Measurements from ENCODE around the gene ANO6. TPM values are rescaled to one million over a fixed set of nuclear protein-coding genes. Genes with fewer than 3 reads are reported as not detected.
A peak's percentile ranks its signal among the peaks of the same experiment; 100 is the strongest.

The ANO6 gene
- total RNA-seq, 1 experiment from 2014 or later: 59.3 TPM

DNA sequence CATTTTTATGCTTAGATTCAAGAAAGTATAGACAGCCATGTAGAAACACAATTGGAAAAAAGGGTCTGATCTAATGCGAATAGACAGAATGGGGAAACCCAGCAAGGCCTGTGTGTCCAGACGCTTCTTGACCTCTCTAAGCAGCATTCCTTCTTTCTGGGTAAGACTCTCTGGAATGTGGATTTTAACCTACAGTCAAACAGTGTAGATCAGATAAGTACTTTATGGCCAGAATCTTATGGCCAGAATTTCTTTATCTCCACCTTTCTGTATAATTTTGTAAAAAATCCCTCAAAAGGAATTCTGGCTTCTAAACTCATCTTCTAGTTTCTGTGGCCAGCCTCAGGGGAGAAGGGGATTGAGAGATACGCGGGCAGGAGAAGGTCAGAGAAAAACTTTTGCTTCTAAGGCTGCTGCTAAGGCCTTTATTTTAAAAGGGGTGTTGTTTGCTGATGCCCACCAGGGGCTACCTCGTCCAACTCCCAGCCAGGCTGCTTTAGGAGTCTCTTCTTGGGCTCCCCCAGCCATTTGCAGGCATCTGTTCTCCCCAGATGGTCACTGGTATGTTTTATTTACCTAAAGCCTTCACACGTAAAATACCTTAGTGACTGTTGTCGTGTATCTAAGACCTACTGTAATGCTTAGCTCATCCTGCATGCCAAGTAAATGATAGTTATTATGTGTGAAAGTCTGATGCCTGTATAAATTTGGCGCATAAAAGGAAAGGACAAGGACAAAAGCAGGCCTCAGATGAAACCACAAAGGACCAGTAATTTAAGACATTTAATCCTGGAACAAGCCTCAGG is 68.4 kb downstream of the ANO6 start:
- H3K4me3 ChIP-seq (ENCODE audit: low read depth, low read length, poor library complexity, severe bottlenecking): no peak overlapping the region
- no peak overlapping the region for H3K27ac ChIP-seq (ENCODE audit: low read depth, low read length, poor library complexity, severe bottlenecking)
- CTCF ChIA-PET: no interaction called here
- H3K4me1 ChIP-seq (ENCODE audit: insufficient read depth, low read length, poor library complexity, severe bottlenecking): peaks cover 17% of the 10 kb centered on the region
- POLR2A ChIA-PET (ENCODE audit: low non-redundant PET): no interaction called here
- peak; percentile 56 for DNase-seq (ENCODE audit: low spot score)
- intact Hi-C loops (cut with micrococcal nuclease; ENCODE audit: unreplicated experiment): no loop called here
- no peaks in the 10 kb centered on the region for H3K36me3 ChIP-seq (ENCODE audit: insufficient read depth, low read length, poor library complexity, severe bottlenecking)
- no peaks in the 10 kb centered on the region for H3K27me3 ChIP-seq (replicated peaks; ENCODE audit: insufficient read depth, low read depth, low read length, poor library complexity)
- no TSS peak for BruUV-seq (replicated peaks)
- TF ChIP-seq, protein P1, sequence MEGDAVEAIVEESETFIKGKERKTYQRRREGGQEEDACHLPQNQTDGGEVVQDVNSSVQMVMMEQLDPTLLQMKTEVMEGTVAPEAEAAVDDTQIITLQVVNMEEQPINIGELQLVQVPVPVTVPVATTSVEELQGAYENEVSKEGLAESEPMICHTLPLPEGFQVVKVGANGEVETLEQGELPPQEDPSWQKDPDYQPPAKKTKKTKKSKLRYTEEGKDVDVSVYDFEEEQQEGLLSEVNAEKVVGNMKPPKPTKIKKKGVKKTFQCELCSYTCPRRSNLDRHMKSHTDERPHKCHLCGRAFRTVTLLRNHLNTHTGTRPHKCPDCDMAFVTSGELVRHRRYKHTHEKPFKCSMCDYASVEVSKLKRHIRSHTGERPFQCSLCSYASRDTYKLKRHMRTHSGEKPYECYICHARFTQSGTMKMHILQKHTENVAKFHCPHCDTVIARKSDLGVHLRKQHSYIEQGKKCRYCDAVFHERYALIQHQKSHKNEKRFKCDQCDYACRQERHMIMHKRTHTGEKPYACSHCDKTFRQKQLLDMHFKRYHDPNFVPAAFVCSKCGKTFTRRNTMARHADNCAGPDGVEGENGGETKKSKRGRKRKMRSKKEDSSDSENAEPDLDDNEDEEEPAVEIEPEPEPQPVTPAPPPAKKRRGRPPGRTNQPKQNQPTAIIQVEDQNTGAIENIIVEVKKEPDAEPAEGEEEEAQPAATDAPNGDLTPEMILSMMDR (conservative IDR thresholded peaks at IDR 0.05; ENCODE audit: low read depth, low read length): 0 out of 2 replicates have a peak, but pooled peaks have one; percentile 14
- TF ChIP-seq EZH2 (IDR thresholded peaks at IDR 0.05; ENCODE audit: borderline replicate concordance, low read depth, low read length, poor library complexity, severe bottlenecking): no peak
- no peaks in the 10 kb centered on the region for H3K9me3 ChIP-seq (ENCODE audit: low read depth, low read length, poor library complexity, severe bottlenecking)

DNA sequence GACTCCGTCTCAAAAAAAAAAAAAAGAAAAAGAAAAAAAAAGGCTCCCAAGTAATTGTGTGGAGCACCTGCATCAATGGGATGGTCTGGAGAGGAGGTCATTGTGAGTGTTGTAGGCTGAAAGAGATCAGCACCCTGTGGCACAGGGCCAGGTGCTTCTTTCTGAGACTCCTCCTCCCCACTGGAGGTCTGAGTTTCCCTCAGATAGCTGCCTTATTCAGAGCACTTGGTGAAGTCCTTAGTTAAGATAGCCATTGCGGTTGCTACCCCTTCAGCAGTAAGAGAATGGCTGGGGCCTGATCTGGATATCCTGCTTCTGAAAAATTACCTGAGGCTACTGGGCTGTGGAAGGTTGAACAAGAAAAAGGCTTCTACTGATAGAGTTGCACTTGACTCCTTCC is 69.8 kb downstream of the ANO6 start:
- intact Hi-C loops (cut with micrococcal nuclease; ENCODE audit: unreplicated experiment): no loop called here
- no peak overlapping the region for H3K4me3 ChIP-seq (ENCODE audit: low read depth, low read length, poor library complexity, severe bottlenecking)
- H3K9me3 ChIP-seq (ENCODE audit: low read depth, low read length, poor library complexity, severe bottlenecking): no peaks in the 10 kb centered on the region
- CTCF ChIA-PET: no interaction called here
- no peak overlapping the region for H3K27ac ChIP-seq (ENCODE audit: low read depth, low read length, poor library complexity, severe bottlenecking)
- no peaks in the 10 kb centered on the region for H3K27me3 ChIP-seq (replicated peaks; ENCODE audit: insufficient read depth, low read depth, low read length, poor library complexity)
- TF ChIP-seq, protein P1 (conservative IDR thresholded peaks at IDR 0.05; ENCODE audit: low read depth, low read length): no peak
- no peak for TF ChIP-seq EZH2 (IDR thresholded peaks at IDR 0.05; ENCODE audit: borderline replicate concordance, low read depth, low read length, poor library complexity, severe bottlenecking)
- POLR2A ChIA-PET (ENCODE audit: low non-redundant PET): no interaction called here
- DNase-seq (ENCODE audit: low spot score): no peak
- peaks cover 27% of the 10 kb centered on the region for H3K4me1 ChIP-seq (ENCODE audit: insufficient read depth, low read length, poor library complexity, severe bottlenecking)
- no TSS peak for BruUV-seq (replicated peaks)
- no peaks in the 10 kb centered on the region for H3K36me3 ChIP-seq (ENCODE audit: insufficient read depth, low read length, poor library complexity, severe bottlenecking)

DNA sequence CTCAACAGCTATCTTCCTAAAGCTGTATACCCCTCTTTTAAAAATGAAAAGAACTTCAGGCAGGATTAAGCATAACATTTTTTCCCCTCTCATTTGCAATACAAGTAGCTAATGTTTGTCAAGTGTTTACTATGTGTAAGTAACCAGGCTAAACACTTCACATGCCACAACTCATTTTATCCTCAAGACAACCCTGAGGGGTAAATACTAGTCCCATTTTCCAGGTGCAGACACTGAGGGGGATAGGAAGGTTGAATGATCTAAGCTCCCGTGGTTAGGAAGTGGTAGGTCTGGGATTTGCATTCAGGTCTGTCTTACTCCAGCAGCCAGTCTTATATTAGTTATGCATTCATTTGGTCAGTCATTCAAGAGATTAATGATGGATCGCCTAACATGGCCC is 70.7 kb downstream of the ANO6 start:
- ChIA-PET CTCF (no interaction called here), POLR2A (ENCODE audit: low non-redundant PET) (interaction anchor here (0.5 kb wide), 1 partner anchor 23 kb away, joined by 5 read pairs; no protein-coding TSS in a partner anchor)
- TF ChIP-seq EZH2 (IDR thresholded peaks at IDR 0.05; ENCODE audit: borderline replicate concordance, low read depth, low read length, poor library complexity, severe bottlenecking): no peak
- TF ChIP-seq, protein P1 (conservative IDR thresholded peaks at IDR 0.05; ENCODE audit: low read depth, low read length): no peak
- Histone ChIP-seq H3K4me1 (ENCODE audit: insufficient read depth, low read length, poor library complexity, severe bottlenecking) (peaks cover 27% of the 10 kb centered on the region), H3K4me3 (ENCODE audit: low read depth, low read length, poor library complexity, severe bottlenecking) (no peak overlapping the region), H3K27ac (ENCODE audit: low read depth, low read length, poor library complexity, severe bottlenecking) (no peak overlapping the region), H3K9me3 (ENCODE audit: low read depth, low read length, poor library complexity, severe bottlenecking) (no peaks in the 10 kb centered on the region), H3K27me3 (replicated peaks; ENCODE audit: insufficient read depth, low read depth, low read length, poor library complexity) (no peaks in the 10 kb centered on the region), H3K36me3 (ENCODE audit: insufficient read depth, low read length, poor library complexity, severe bottlenecking) (no peaks in the 10 kb centered on the region)
- no TSS peak for BruUV-seq (replicated peaks)
- intact Hi-C loops (cut with micrococcal nuclease; ENCODE audit: unreplicated experiment): no loop called here
- no peak for DNase-seq (ENCODE audit: low spot score)
